OCI-LY7 (cell line): ENCODE data around the gene TNRC6C.

Experiments
- EZH2phosphoT487 ChIP-seq: fragments of 200-600 bp; sonication (generic); IDR thresholded peaks from 2 replicates; pipeline ENCODE4 v1.6.1; 2018; ENCODE audit warnings: low read depth, borderline replicate concordance, mild to moderate bottlenecking, mixed run types, antibody characterized with exemption, low read length, moderate library complexity, mixed read lengths
- TF ChIP-seq, protein P1 (sequence below): fragments of 200-600 bp; sonication (generic); conservative IDR thresholded peaks from 2 replicates; pipeline ENCODE4 v1.5.1; 2014; ENCODE audit warnings: mild to moderate bottlenecking, antibody characterized with exemption, low read length, moderate library complexity, mixed read lengths

DNA sequence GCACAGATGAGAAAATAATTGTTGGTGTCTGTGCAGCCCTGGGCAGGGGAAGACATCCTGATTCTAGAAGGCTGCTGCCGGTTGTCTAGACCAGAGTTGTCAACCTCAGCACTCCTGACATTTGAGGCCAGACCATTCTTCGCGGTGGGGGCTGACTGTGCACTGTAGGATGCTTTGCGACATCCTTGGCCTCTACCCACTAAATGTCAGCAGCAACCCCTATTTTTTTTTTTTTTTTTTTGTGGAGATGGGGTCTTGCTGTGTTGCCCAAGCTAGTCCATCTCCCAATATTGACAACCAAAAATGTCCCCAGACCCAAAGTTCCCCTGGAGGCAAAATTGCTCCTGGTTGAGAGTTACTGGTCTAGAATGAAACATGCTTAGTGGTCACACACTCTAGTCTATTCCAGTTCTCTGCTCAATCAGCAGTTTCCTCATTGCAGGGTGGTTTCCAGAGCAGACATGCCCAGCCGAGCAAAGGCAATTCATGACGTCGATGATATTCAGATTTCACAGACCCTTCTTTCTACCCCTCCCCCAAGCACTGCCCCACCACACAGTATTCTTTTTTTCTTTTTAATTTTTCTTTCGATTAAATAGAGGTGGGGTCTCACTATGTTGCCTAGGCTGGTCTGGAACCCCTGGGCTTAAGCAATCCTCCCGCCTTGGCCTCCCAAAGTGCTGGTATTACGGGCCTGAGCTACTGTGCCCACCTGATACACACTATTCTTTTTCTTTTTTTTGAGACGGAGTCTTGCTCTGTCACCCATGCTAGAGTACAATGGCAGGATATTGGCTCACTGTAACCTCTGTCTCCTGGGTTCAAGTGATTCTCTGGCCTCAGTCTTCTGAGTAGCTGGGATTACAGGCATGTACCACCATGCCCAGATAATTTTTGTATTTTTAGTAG, 196.7 kb downstream of the TNRC6C start:
- TF ChIP-seq, protein P1, sequence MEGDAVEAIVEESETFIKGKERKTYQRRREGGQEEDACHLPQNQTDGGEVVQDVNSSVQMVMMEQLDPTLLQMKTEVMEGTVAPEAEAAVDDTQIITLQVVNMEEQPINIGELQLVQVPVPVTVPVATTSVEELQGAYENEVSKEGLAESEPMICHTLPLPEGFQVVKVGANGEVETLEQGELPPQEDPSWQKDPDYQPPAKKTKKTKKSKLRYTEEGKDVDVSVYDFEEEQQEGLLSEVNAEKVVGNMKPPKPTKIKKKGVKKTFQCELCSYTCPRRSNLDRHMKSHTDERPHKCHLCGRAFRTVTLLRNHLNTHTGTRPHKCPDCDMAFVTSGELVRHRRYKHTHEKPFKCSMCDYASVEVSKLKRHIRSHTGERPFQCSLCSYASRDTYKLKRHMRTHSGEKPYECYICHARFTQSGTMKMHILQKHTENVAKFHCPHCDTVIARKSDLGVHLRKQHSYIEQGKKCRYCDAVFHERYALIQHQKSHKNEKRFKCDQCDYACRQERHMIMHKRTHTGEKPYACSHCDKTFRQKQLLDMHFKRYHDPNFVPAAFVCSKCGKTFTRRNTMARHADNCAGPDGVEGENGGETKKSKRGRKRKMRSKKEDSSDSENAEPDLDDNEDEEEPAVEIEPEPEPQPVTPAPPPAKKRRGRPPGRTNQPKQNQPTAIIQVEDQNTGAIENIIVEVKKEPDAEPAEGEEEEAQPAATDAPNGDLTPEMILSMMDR, result no peak
- TF ChIP-seq EZH2phosphoT487, result no peak
